GM12891 (cell line): ENCODE measurements around the gene GKN2.

Experiments used
- PAX5 ChIP-seq: IDR thresholded peaks from 2 replicates; pipeline ENCODE4 v1.6.1; 2011; ENCODE audit warnings: low read length, moderate library complexity, mild to moderate bottlenecking; ENCODE audit not compliant: insufficient read depth, severe bottlenecking
- POLR2A ChIP-seq: IDR thresholded peaks from 2 replicates; pipeline ENCODE4 v1.6.1; 2011; ENCODE audit warnings: low read depth, low read length, control low read depth
- POLR2AphosphoS5 ChIP-seq: IDR thresholded peaks from 2 replicates; pipeline ENCODE4 v1.6.1; 2011; ENCODE audit warnings: low read depth, low read length, control low read depth
- POU2F2 ChIP-seq: IDR thresholded peaks from 2 replicates; pipeline ENCODE4 v1.6.1; 2011; ENCODE audit warnings: low read depth, mild to moderate bottlenecking, control low read depth, low read length, moderate library complexity
- SPI1 ChIP-seq: IDR thresholded peaks from 2 replicates; pipeline ENCODE4 v1.6.1; 2011; ENCODE audit warnings: low read depth, low read length, control low read depth
- TAF1 ChIP-seq: IDR thresholded peaks from 2 replicates; pipeline ENCODE4 v1.6.1; 2011; ENCODE audit warnings: low read depth, low read length, control low read depth

GRCh38 chr2:68974251-68974650 is 21.6 kb upstream of the GKN2 start, which contains the start of gene GKN1:
- TF ChIP-seq POLR2AphosphoS5: no peak
- TF ChIP-seq POLR2A: no peak
- no peak for TF ChIP-seq TAF1
- no peak for TF ChIP-seq PAX5
- no peak for TF ChIP-seq POU2F2
- no peak for TF ChIP-seq SPI1
